HepG2 (cell line): ENCODE measurements around the gene LRRC42. TPM values are rescaled to one million over a fixed set of nuclear protein-coding genes. Genes with fewer than 3 reads are reported as not detected.

Experiments used
- ISL2 ChIP-seq: sonication (generic); formaldehyde crosslinking; IDR thresholded peaks from 2 replicates; pipeline ENCODE4 v1.5.0; 2020; ENCODE audit warnings: missing genetic modification reagents
- LRRFIP1 ChIP-seq: sonication (generic); formaldehyde crosslinking; conservative IDR thresholded peaks from 2 replicates; pipeline ENCODE4 v1.4.0; 2020; ENCODE audit warnings: missing genetic modification reagents
- MAFG ChIP-seq: sonication (generic); formaldehyde crosslinking; IDR thresholded peaks from 2 replicates; pipeline ENCODE4 v1.5.1; 2020; ENCODE audit warnings: mild to moderate bottlenecking, missing genetic modification reagents
- MYPOP ChIP-seq: sonication (generic); formaldehyde crosslinking; IDR thresholded peaks from 2 replicates; pipeline ENCODE4 v1.8.1; 2023; ENCODE audit warnings: mild to moderate bottlenecking, moderate library complexity, missing genetic modification reagents
- NFIB ChIP-seq: sonication (generic); formaldehyde crosslinking; IDR thresholded peaks from 2 replicates; pipeline ENCODE4 v1.9.0; 2021; ENCODE audit warnings: missing genetic modification reagents, mild to moderate bottlenecking, borderline replicate concordance
- RARA ChIP-seq: IDR thresholded peaks from 2 replicates; pipeline ENCODE4 v1.6.1; 2016; ENCODE audit warnings: missing genetic modification reagents, missing compliant biosample characterization
- RFX1 ChIP-seq: fragments of 450-650 bp; IDR thresholded peaks from 2 replicates; pipeline ENCODE4 v1.6.1; 2017
- SRSF9 ChIP-seq: fragments of 200-400 bp; formaldehyde crosslinking; IDR thresholded peaks from 2 replicates; pipeline ENCODE4 v1.6.1; 2018; ENCODE audit warnings: borderline replicate concordance, mild to moderate bottlenecking, low read depth, low read length; ENCODE audit not compliant: insufficient read depth, poor library complexity, severe bottlenecking
- TGIF2 ChIP-seq: IDR thresholded peaks from 2 replicates; pipeline ENCODE4 v1.6.1; 2016; ENCODE audit warnings: control low read depth, missing compliant biosample characterization
- ZBTB26 ChIP-seq: IDR thresholded peaks from 2 replicates; pipeline ENCODE4 v1.6.1; 2016; ENCODE audit warnings: missing compliant biosample characterization, missing genetic modification reagents, borderline replicate concordance
- ZBTB7B ChIP-seq: sonication (generic); formaldehyde crosslinking; IDR thresholded peaks from 2 replicates; pipeline ENCODE4 v1.4.0; 2020; ENCODE audit warnings: missing genetic modification reagents
- ZNF263 ChIP-seq: sonication (generic); formaldehyde crosslinking; IDR thresholded peaks from 2 replicates; pipeline ENCODE4 v1.4.0; 2020; ENCODE audit warnings: missing genetic modification reagents
- ZNF562 ChIP-seq: sonication (generic); formaldehyde crosslinking; IDR thresholded peaks from 2 replicates; pipeline ENCODE4 v1.8.0; 2022; ENCODE audit warnings: missing genetic modification reagents, borderline replicate concordance
- ZNF569 ChIP-seq: sonication (generic); formaldehyde crosslinking; IDR thresholded peaks from 2 replicates; pipeline ENCODE4 v1.5.0; 2020; ENCODE audit warnings: mild to moderate bottlenecking, missing genetic modification reagents, moderate library complexity, borderline replicate concordance
- ZNF597 ChIP-seq: sonication (generic); formaldehyde crosslinking; IDR thresholded peaks from 2 replicates; pipeline ENCODE4 v1.5.0; 2020; ENCODE audit warnings: missing genetic modification reagents
- ZNF619 ChIP-seq: sonication (generic); formaldehyde crosslinking; IDR thresholded peaks from 2 replicates; pipeline ENCODE4 v1.4.0; 2020; ENCODE audit warnings: mild to moderate bottlenecking, missing genetic modification reagents
- polyA plus RNA-seq, 8 experiments: library from polyadenylated mRNA; depleted of rRNA in 3 of 8; stranded (reverse) in 7 of 8; unstranded in 1 of 8; fragments of >200 nt; fragmentation: Illumina TruSeq in 4 of 8; extraction: Trizol in 4 of 8; gene quantifications; 2 replicates each; pipeline versions ENCODE4 v1.2.1 to v1.2.3, GENCODE V29; 2011 to 2016; ENCODE audit warnings: low read depth in 4 of 8, missing spikeins in 1 of 8, mixed read lengths in 1 of 8; ENCODE audit not compliant: insufficient read depth in 1 of 8
- total RNA-seq, 5 experiments: library from RNA; depleted of rRNA; stranded (reverse); fragments of >200 nt; fragmentation: Illumina TruSeq; extraction: Trizol; gene quantifications; 2 replicates each; pipeline ENCODE4 v1.2.3, GENCODE V29; 2016; ENCODE audit warnings: low read depth in 1 of 5

LRRC42 gene
- total and polyA plus RNA-seq, 2 of the 13 experiments (the other 11 are each of a cell fraction or from before 2014, with no cell fraction given), result 30.6 to 43.6 TPM

- TF ChIP-seq ZBTB7B (CRISPR knock-in tag), result peak; percentile 27; the same call in 1 of the 2 replicates
- no peak for TF ChIP-seq ZNF619 (CRISPR knock-in tag)
- no peak for TF ChIP-seq ZNF263 (CRISPR knock-in tag)
- no peak for TF ChIP-seq SRSF9
- no peak for TF ChIP-seq LRRFIP1 (CRISPR knock-in tag)
- TF ChIP-seq MAFG, result no peak
- no peak for TF ChIP-seq ZNF569 (CRISPR knock-in tag)
- TF ChIP-seq ZNF562, result no peak
- TF ChIP-seq MYPOP (CRISPR knock-in tag), result no peak
- TF ChIP-seq RARA (CRISPR knock-in tag), result peak; percentile 28
- 0 out of 2 replicates have a peak, but pooled peaks have one; percentile 43 for TF ChIP-seq ISL2 (CRISPR knock-in tag)
- TF ChIP-seq ZBTB26 (CRISPR knock-in tag), result 0 out of 2 replicates have a peak, but pooled peaks have one; percentile 34
- no peak for TF ChIP-seq TGIF2
- no peak for TF ChIP-seq ZNF597 (CRISPR knock-in tag)
- TF ChIP-seq RFX1, result no peak
- TF ChIP-seq NFIB (CRISPR knock-in tag), result no peak
Observed at GRCh38 chr1:53982034-53982762, 36.0 kb downstream of the LRRC42 start (continued).
